ENCODE results near the gene DSTN.

DSTN gene

GRCh38 chr20:17594443-17594842, 24.6 kb downstream of the DSTN start:
- no peaks in the 10 kb centered on the region for H3K4me1 ChIP-seq (ENCODE audit: control insufficient read depth in 1 of 2, insufficient read depth in 1 of 2, low read depth in 1 of 2, low read length in 1 of 2)
- no peaks in the 10 kb centered on the region for H3K27me3 ChIP-seq
- H3K36me3 ChIP-seq = no peaks in the 10 kb centered on the region
- no peak for TF ChIP-seq CTCF (IDR thresholded peaks at IDR 0.05)
- no peak overlapping the region for H3K27ac ChIP-seq
- H3K4me3 ChIP-seq (ENCODE audit: low read depth in 1 of 2, low read length in 1 of 2) = no peak overlapping the region
- H3K9me3 ChIP-seq = no peaks in the 10 kb centered on the region

GRCh38 chr20:17595856-17596255, 26.0 kb downstream of the DSTN start:
- no peak overlapping the region for H3K27ac ChIP-seq
- no peaks in the 10 kb centered on the region for H3K9me3 ChIP-seq
- no peaks in the 10 kb centered on the region for H3K4me1 ChIP-seq (ENCODE audit: control insufficient read depth in 1 of 2, insufficient read depth in 1 of 2, low read depth in 1 of 2, low read length in 1 of 2)
- H3K36me3 ChIP-seq = no peaks in the 10 kb centered on the region
- no peaks in the 10 kb centered on the region for H3K27me3 ChIP-seq
- H3K4me3 ChIP-seq (ENCODE audit: low read depth in 1 of 2, low read length in 1 of 2) = no peak overlapping the region
- no peak for TF ChIP-seq CTCF (IDR thresholded peaks at IDR 0.05)

- Histone ChIP-seq H3K36me3 (peaks cover 3% of the 10 kb centered on the region), H3K27ac (no peak overlapping the region), H3K4me1 (ENCODE audit: control insufficient read depth in 1 of 2, insufficient read depth in 1 of 2, low read depth in 1 of 2, low read length in 1 of 2) (no peaks in the 10 kb centered on the region), H3K4me3 (ENCODE audit: low read depth in 1 of 2, low read length in 1 of 2) (no peak overlapping the region), H3K27me3 (no peaks in the 10 kb centered on the region), H3K9me3 (no peaks in the 10 kb centered on the region)
- TF ChIP-seq CTCF (IDR thresholded peaks at IDR 0.05) = no peak
Measured at GRCh38 chr20:17598013-17598550, 28.2 kb downstream of the DSTN start.

GRCh38 chr20:17601957-17602356, 32.1 kb downstream of the DSTN start:
- TF ChIP-seq CTCF (IDR thresholded peaks at IDR 0.05) = no peak

GRCh38 chr20:17602493-17602892, 32.6 kb downstream of the DSTN start:
- H3K27ac ChIP-seq = no peak overlapping the region
- H3K4me1 ChIP-seq (ENCODE audit: control insufficient read depth in 1 of 2, insufficient read depth in 1 of 2, low read depth in 1 of 2, low read length in 1 of 2) = no peaks in the 10 kb centered on the region
- H3K4me3 ChIP-seq (ENCODE audit: low read depth in 1 of 2, low read length in 1 of 2) = no peak overlapping the region
- TF ChIP-seq CTCF (IDR thresholded peaks at IDR 0.05) = no peak
- peaks cover 3% of the 10 kb centered on the region for H3K36me3 ChIP-seq
- H3K9me3 ChIP-seq = no peaks in the 10 kb centered on the region
- no peaks in the 10 kb centered on the region for H3K27me3 ChIP-seq

More at GRCh38 chr20:17601957-17602356, 32.1 kb downstream of the DSTN start:
- Histone ChIP-seq H3K36me3 (peaks cover 3% of the 10 kb centered on the region), H3K27ac (no peak overlapping the region), H3K4me1 (ENCODE audit: control insufficient read depth in 1 of 2, insufficient read depth in 1 of 2, low read depth in 1 of 2, low read length in 1 of 2) (no peaks in the 10 kb centered on the region), H3K9me3 (no peaks in the 10 kb centered on the region), H3K4me3 (ENCODE audit: low read depth in 1 of 2, low read length in 1 of 2) (no peak overlapping the region), H3K27me3 (no peaks in the 10 kb centered on the region)
